H1 (cell line): ENCODE measurements around the gene KLHL29. TPM values are rescaled to one million over a fixed set of nuclear protein-coding genes. Genes with fewer than 3 reads are reported as not detected.

ENCODE experiments used
- BACH1 ChIP-seq: IDR thresholded peaks from 2 replicates; pipeline ENCODE4 v1.6.1; 2012; ENCODE audit warnings: low read length, improper control_type of control experiment
- CHD7 ChIP-seq: fragments of 300-600 bp; sonication (generic); IDR thresholded peaks from 2 replicates; pipeline ENCODE4 v1.7.1; 2012; ENCODE audit warnings: low read length, moderate library complexity, mild to moderate bottlenecking, inconsistent platforms; ENCODE audit not compliant: insufficient replicate concordance
- EZH2 ChIP-seq: fragments of 200-600 bp; sonication (generic); IDR thresholded peaks from 2 replicates; pipeline ENCODE4 v1.7.1; 2012; ENCODE audit warnings: low read depth, mild to moderate bottlenecking, moderate library complexity, low read length, inconsistent platforms; ENCODE audit not compliant: severe bottlenecking
- JUND ChIP-seq: IDR thresholded peaks from 2 replicates; pipeline ENCODE4 v1.6.1; 2011; ENCODE audit warnings: mild to moderate bottlenecking, improper control_type of control experiment, low read length
- NANOG ChIP-seq: IDR thresholded peaks from 2 replicates; pipeline ENCODE4 v1.6.1; 2011; ENCODE audit warnings: low read length, low read depth, mild to moderate bottlenecking, inconsistent platforms; ENCODE audit not compliant: insufficient read depth, poor library complexity, severe bottlenecking
- RBBP5 ChIP-seq: IDR thresholded peaks from 2 replicates; pipeline ENCODE4 v1.7.1; 2012; ENCODE audit warnings: low read depth, mild to moderate bottlenecking, inconsistent platforms, low read length, moderate library complexity, borderline replicate concordance
- SAP30 ChIP-seq: fragments of 300-600 bp; sonication (generic); IDR thresholded peaks from 2 replicates; pipeline ENCODE4 v1.7.1; 2012; ENCODE audit warnings: low read length, moderate library complexity, mild to moderate bottlenecking, inconsistent platforms; ENCODE audit not compliant: insufficient read depth, insufficient replicate concordance
- SIRT6 ChIP-seq: IDR thresholded peaks from one replicate; pipeline ENCODE4 v1.7.1; 2012; ENCODE audit warnings: low read length, inconsistent platforms
- SP1 ChIP-seq: IDR thresholded peaks from 2 replicates; pipeline ENCODE4 v1.6.1; 2011; ENCODE audit warnings: low read depth, low read length
- SP2 ChIP-seq: IDR thresholded peaks from 2 replicates; pipeline ENCODE4 v1.6.1; 2012; ENCODE audit warnings: mild to moderate bottlenecking, low read length, inconsistent platforms
- SUZ12 ChIP-seq: fragments of 200-600 bp; sonication (generic); IDR thresholded peaks from 2 replicates; pipeline ENCODE4 v1.6.1; 2012; ENCODE audit warnings: mild to moderate bottlenecking, inconsistent platforms, low read length, moderate library complexity, mixed read lengths
- TAF7 ChIP-seq: optimal IDR thresholded peaks from 2 replicates; pipeline ENCODE3; 2011; ENCODE audit warnings: low read depth, mild to moderate bottlenecking, inconsistent platforms, low read length, moderate library complexity, borderline replicate concordance
- YY1 ChIP-seq: IDR thresholded peaks from 2 replicates; pipeline ENCODE4 v1.6.1; 2011; ENCODE audit warnings: low read depth, mild to moderate bottlenecking, low read length
- polyA plus RNA-seq, 7 experiments: library from polyadenylated mRNA; depleted of rRNA in 3 of 7; stranded (reverse) in 5 of 7; unstranded in 2 of 7; fragments of >200 nt in 5 of 7; fragments of 200-250 nt in 2 of 7; gene quantifications; 1 replicate in 5 of 7; 2 replicates in 1 of 7; 4 replicates in 1 of 7; pipeline versions ENCODE4 v1.2.1 to v1.2.3, GENCODE V29; 2011 to 2013; ENCODE audit warnings: missing spikeins in 2 of 7, mixed read lengths in 2 of 7
- total RNA-seq: library from RNA; stranded (reverse); fragmentation: NEBNext Ultra II Directional; extraction: Animal tissue kit (Norgen Biotek cat#: 25700); gene quantifications from 2 replicates; pipeline ENCODE4 v1.2.1, GENCODE V29; 2021

The KLHL29 gene
- total and polyA plus RNA-seq, 2 of the 8 experiments (the other 6 are each of a cell fraction or from before 2014, with no cell fraction given), result 1.1 to 4.7 TPM

GRCh38 chr2:23483791-23484190 is 98.8 kb downstream of the KLHL29 start (continued):
- TF ChIP-seq CHD7 (no peak), SP2 (no peak), BACH1 (no peak), SIRT6 (no peak), SAP30 (no peak), NANOG (no peak), SP1 (no peak), TAF7 (no peak), YY1 (no peak), JUND (no peak), RBBP5 (no peak), SUZ12 (no peak), EZH2 (no peak)
